CD1c-positive myeloid dendritic cell (primary cell): ENCODE data around the gene NHLRC1.

Experiments
- DNase-seq: peaks from one replicate; pipeline ENCODE4 v3.0.0-alpha.2; 2016; ENCODE audit errors: extremely low spot score

Gene NHLRC1

DNA sequence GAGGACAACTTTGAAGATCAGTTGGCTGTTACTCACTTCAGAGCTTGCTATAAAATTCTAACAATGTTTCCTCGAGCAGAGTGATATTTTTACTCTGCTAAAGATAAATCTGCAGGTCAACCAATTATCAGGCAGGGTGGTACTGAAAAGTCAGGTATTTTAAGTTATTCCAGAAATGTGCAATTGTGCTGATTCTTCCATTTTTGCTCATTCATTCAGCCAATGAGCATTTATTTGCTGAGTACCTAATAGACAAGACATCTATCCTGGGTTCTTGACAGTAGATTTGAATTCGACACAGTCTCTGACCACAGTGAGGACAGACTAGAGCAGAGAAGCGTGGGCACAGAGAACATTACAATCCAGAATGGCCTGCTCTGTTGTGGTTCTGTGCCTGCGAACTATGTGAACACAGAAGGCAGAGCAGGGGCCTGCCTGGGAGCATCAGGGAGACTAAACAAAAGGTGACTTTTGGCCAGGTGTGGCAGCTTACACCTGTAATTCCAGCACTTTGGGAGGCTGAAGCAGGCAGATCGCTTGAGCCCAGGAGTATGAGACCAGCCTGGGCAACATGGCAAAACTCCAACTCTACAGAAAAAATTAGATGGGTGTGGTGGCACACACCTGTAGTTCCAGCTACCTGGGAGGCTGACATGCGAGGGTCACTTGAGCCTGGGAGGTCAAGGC, 17.6 kb upstream of the NHLRC1 start:
- no peak for DNase-seq

- no peak for DNase-seq
Measured at GRCh38 chr6:18138906-18139305, 16.4 kb upstream of the NHLRC1 start.

GRCh38 chr6:18136260-18136659, 13.8 kb upstream of the NHLRC1 start:
- DNase-seq = no peak

DNA sequence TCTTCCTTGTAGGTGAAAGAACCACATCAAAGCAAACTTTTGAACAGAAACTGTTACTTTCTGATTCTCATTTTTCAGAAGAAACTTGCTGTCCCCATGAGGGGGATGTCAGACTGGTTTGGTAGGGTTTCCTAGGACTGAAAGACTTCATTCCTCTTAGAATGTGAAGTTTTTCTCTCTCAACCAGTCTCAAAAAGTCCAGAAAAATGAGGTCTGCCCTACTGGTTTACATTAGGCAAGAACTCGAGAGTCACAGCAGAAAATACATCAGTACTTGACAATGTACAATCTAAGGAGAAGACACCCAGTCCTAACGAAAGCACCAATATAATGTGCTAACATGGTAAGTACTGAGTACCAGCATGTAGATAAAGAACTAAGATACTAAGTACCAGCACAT, 12.7 kb upstream of the NHLRC1 start:
- no peak for DNase-seq

DNA sequence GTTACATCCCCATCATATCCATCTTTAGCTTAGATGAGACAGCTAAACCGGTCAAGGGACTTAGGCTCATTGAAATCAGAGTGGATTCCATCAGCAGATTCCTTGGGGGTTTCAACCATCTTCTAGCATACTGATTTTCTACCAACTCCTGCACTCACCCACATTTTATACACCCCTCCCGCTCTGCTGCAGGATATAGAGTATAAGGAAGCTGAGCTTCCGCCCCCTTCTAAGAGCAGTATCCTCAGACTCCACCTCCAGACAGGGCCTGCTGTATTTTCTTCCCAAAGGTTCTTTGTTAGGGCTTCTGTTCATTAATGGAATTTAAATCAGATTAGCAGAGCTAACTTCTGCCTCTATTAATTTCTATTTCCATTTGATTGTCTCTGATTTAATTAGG, 9.9 kb upstream of the NHLRC1 start:
- DNase-seq = no peak

DNA sequence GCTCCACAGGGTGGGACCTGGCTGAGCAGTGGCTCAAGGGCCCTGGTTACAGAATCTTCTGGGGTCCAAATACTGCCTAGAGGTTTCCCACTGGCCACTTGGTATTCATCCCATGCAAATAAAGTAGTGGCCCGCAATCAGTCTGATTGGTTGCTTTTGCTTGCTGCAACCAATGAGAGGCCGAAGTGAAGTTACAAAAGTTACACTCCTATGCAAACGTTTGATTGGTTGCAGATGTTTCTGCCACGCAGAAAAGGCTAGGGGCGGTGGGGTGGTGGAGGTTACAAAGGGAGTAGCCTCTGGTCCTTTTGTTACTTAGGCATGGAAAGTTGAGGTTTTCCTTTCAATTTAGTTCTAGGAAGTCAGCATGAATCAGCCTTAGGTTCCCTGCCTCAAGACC, 3.6 kb upstream of the NHLRC1 start:
- no peak for DNase-seq

- DNase-seq = no peak
Measured at GRCh38 chr6:18121580-18122127, 823 bp downstream of the NHLRC1 start.

GRCh38 chr6:18119236-18119635, 3.2 kb downstream of the NHLRC1 start:
- no peak for DNase-seq

GRCh38 chr6:18118330-18118729, 4.1 kb downstream of the NHLRC1 start:
- no peak for DNase-seq

- no peak for DNase-seq
Measured at GRCh38 chr6:18117136-18117535, 5.3 kb downstream of the NHLRC1 start.

GRCh38 chr6:18115356-18115755, 7.1 kb downstream of the NHLRC1 start:
- no peak for DNase-seq

- DNase-seq = no peak
Measured at GRCh38 chr6:18110162-18110561, 12.3 kb downstream of the NHLRC1 start.

GRCh38 chr6:18107061-18107460, 15.4 kb downstream of the NHLRC1 start:
- no peak for DNase-seq

- DNase-seq = no peak
Measured at GRCh38 chr6:18102783-18103509, 19.5 kb downstream of the NHLRC1 start.

DNA sequence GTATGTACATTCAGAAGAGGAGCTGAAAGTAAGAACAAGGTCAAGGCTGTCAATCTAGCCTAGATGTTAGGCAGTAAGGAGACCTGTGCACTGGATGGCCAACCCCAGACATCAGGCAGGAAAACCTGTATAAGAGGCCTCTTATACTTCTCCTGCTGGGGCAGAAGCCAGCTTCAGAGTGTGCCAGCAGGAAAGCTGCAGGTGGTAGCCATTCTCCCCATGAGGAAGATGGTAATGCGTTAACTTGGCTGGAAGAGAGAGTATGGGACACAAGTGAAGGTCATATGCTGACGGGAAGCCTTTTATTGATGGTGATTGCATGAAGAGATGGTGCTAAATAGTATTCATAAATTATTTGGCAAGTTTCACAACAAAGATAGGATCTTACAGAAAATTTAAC, 20.6 kb downstream of the NHLRC1 start:
- no peak for DNase-seq

- no peak for DNase-seq
Measured at GRCh38 chr6:18101271-18101670, 21.2 kb downstream of the NHLRC1 start.

- no peak for DNase-seq
Measured at GRCh38 chr6:18100296-18100695, 22.2 kb downstream of the NHLRC1 start.

DNA sequence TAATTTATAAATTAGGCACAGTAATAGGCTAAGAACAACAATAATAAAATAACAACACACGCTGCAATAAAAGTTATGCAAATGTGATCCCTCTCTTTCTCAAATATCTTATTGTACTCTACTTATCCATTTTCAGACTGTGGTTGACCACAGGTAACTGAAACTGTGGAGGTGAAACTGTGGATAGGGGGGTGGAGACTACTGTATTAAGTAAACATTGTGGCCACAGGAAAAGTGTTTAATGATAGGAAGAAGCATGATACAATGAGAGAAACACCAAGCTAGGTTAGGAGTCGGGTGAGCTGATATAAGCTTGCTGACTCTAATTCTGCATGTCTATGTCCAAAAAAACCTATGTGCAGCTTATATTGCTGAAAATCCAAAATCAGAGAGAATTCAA, 23.0 kb downstream of the NHLRC1 start:
- no peak for DNase-seq

- DNase-seq = no peak
Measured at GRCh38 chr6:18096423-18096822, 26.1 kb downstream of the NHLRC1 start.

DNA sequence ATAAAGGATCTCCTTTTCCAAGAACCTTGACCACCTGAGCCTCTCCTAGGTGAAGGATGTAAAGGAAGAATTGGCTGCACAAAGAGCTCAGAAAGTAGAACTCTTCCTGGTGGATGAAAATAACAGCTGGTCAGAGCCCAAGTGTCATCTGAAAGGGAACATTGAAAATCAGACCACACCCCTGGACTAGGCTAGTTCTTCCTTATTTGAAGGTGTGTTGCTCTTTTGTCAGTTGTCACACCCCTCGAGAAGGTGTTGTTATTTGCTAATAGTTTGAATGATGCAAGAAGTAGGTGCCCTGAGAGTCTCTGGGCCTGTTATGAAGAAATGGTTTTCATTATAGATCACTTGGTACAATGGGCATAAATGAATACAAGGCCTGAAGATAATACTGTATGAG, 31.1 kb downstream of the NHLRC1 start:
- no peak for DNase-seq

DNA sequence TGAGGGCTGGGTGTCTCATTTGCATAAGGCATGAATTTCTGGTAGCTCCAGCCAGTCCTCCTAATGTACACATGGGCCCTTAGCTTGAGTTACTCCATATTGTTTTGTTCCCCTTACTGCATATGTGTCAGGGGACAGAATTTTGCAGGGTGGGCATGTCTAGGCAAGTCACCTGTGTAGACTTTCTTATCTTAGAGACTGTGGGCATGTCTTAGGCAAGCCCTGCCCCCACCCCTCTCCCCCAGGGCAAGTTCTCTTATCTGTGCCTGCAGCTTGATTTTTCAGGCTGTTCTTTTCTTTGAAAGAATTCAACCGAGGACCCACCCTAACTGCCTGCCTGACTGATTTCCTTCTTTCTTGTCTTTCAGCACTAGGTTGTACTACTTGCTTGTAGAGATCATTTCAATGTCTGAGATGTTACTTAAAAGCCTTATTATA, 32.1 kb downstream of the NHLRC1 start:
- no peak for DNase-seq

- DNase-seq = no peak
Measured at GRCh38 chr6:18088419-18089296, 33.8 kb downstream of the NHLRC1 start.
